Neural progenitor cell (in vitro differentiated cells): ENCODE data around the gene TBX10. TPM values are rescaled to one million over a fixed set of nuclear protein-coding genes. Genes with fewer than 3 reads are reported as not detected.

Source experiments
- DNase-seq: peaks from one replicate; pipeline ENCODE4 v3.0.0-alpha.2; 2016; ENCODE audit warnings: low spot score
- H2AFZ ChIP-seq: fragments of 200-600 bp; sonication (generic); replicated peaks from 2 replicates; pipeline ENCODE4 v1.6.1; 2016; ENCODE audit warnings: antibody characterized with exemption
- H3F3A ChIP-seq: fragments of 200-600 bp; sonication (generic); 2 replicates; pipeline ENCODE4 v1.6.1; 2016; ENCODE audit warnings: antibody characterized with exemption, low read depth
- H3K27ac ChIP-seq: fragments of 200-600 bp; sonication (generic); 2 replicates; pipeline ENCODE4 v1.5.1; 2016; ENCODE audit warnings: mild to moderate bottlenecking
- H3K27me3 ChIP-seq: fragments of 200-600 bp; sonication (generic); 2 replicates; pipeline ENCODE4 v1.6.1; 2016; ENCODE audit warnings: mild to moderate bottlenecking, moderate library complexity
- H3K36me3 ChIP-seq: fragments of 200-600 bp; sonication (generic); 2 replicates; pipeline ENCODE4 v1.5.1; 2016
- H3K4me1 ChIP-seq: fragments of 200-600 bp; sonication (generic); 2 replicates; pipeline ENCODE4 v1.6.1; 2016; ENCODE audit warnings: mixed run types
- H3K4me2 ChIP-seq: fragments of 200-600 bp; sonication (generic); 2 replicates; pipeline ENCODE4 v1.6.1; 2016
- H3K4me3 ChIP-seq: fragments of 200-600 bp; sonication (generic); 2 replicates; pipeline ENCODE4 v1.5.1; 2016
- H3K79me2 ChIP-seq: fragments of 200-600 bp; sonication (generic); 2 replicates; pipeline ENCODE4 v1.6.1; 2016; ENCODE audit warnings: low read depth
- H3K9ac ChIP-seq: fragments of 200-600 bp; sonication (generic); 2 replicates; pipeline ENCODE4 v1.6.1; 2016
- H3K9me3 ChIP-seq: fragments of 200-600 bp; sonication (generic); 2 replicates; pipeline ENCODE4 v1.5.1; 2016; ENCODE audit warnings: low read depth
- H4K20me1 ChIP-seq: fragments of 200-600 bp; sonication (generic); 2 replicates; pipeline ENCODE4 v1.6.1; 2016; ENCODE audit warnings: low read depth
- H3K27ac Mint-ChIP-seq: 3 replicates; pipeline ENCODE4 v1.8.0; 2021; ENCODE audit warnings: mixed read lengths
- H3K27me3 Mint-ChIP-seq: 2 replicates; pipeline ENCODE4 v1.8.0; 2022; ENCODE audit warnings: low read depth, mild to moderate bottlenecking, inconsistent platforms, moderate library complexity, mixed read lengths; ENCODE audit not compliant: insufficient read depth
- H3K36me3 Mint-ChIP-seq: 3 replicates; pipeline ENCODE4 v1.8.0; 2021; ENCODE audit warnings: mixed read lengths
- H3K4me1 Mint-ChIP-seq: 3 replicates; pipeline ENCODE4 v1.8.0; 2021; ENCODE audit warnings: mixed read lengths
- H3K4me3 Mint-ChIP-seq: 3 replicates; pipeline ENCODE4 v1.8.0; 2021; ENCODE audit warnings: mild to moderate bottlenecking, moderate library complexity, mixed read lengths
- H3K9me3 Mint-ChIP-seq: 3 replicates; pipeline ENCODE4 v1.8.0; 2020; ENCODE audit warnings: mixed read lengths
- CTCF ChIP-seq: fragments of 200-600 bp; sonication (generic); IDR thresholded peaks from 2 replicates; pipeline ENCODE4 v1.5.1; 2017; ENCODE audit warnings: antibody characterized with exemption, mild to moderate bottlenecking
- EZH2 ChIP-seq: fragments of 200-600 bp; sonication (generic); IDR thresholded peaks from 2 replicates; pipeline ENCODE4 v1.6.1; 2017; ENCODE audit warnings: antibody characterized with exemption, mild to moderate bottlenecking, moderate library complexity
- EZH2phosphoT487 ChIP-seq: fragments of 200-600 bp; sonication (generic); IDR thresholded peaks from 2 replicates; pipeline ENCODE4 v1.6.1; 2017; ENCODE audit warnings: antibody characterized with exemption
- total RNA-seq: library from RNA; depleted of rRNA; stranded (reverse); fragments of >200 nt; gene quantifications from 2 replicates; pipeline ENCODE4 v1.2.3, GENCODE V29; 2015; ENCODE audit warnings: low replicate concordance

TBX10 gene
- total RNA-seq, 1 donor from 2014 or later: not detected

- Histone ChIP-seq H3K9me3 (no peaks in the 10 kb centered on the region), H3K9ac (no peak overlapping the region), H3K79me2 (no peaks in the 10 kb centered on the region), H3K4me1 (no peaks in the 10 kb centered on the region), H3K4me3 (no peak overlapping the region), H3K36me3 (no peaks in the 10 kb centered on the region), H3K4me2 (no peak overlapping the region), H3F3A (no peaks in the 10 kb centered on the region), H3K27me3 (no peaks in the 10 kb centered on the region), H4K20me1 (no peaks in the 10 kb centered on the region), H2AFZ (no peak overlapping the region), H3K27ac (no peak overlapping the region)
- no peak for DNase-seq
- peaks cover 5% of the 10 kb centered on the region for H3K27me3 Mint-ChIP-seq
- H3K4me1 Mint-ChIP-seq: no peaks in the 10 kb centered on the region
- H3K9me3 Mint-ChIP-seq: peaks cover 6% of the 10 kb centered on the region
- no peak overlapping the region for H3K27ac Mint-ChIP-seq
- no peaks in the 10 kb centered on the region for H3K36me3 Mint-ChIP-seq
- TF ChIP-seq EZH2 (no peak), EZH2phosphoT487 (no peak), CTCF (no peak)
- H3K4me3 Mint-ChIP-seq: no peak overlapping the region
Observed at GRCh38 chr11:67673902-67674301, 34.3 kb upstream of the TBX10 start.

- DNase-seq: no peak
- no peaks in the 10 kb centered on the region for H3K79me2 ChIP-seq
- no peak overlapping the region for H3K4me3 ChIP-seq
- no peak overlapping the region for H3K27ac Mint-ChIP-seq
- H3K27me3 ChIP-seq: no peaks in the 10 kb centered on the region
- no peaks in the 10 kb centered on the region for H3K4me1 ChIP-seq
- H3K9ac ChIP-seq: no peak overlapping the region
- no peaks in the 10 kb centered on the region for H3K4me1 Mint-ChIP-seq
- no peak overlapping the region for H3K4me2 ChIP-seq
- no peak overlapping the region for H2AFZ ChIP-seq
- H3K27me3 Mint-ChIP-seq: peaks cover 5% of the 10 kb centered on the region
- no peaks in the 10 kb centered on the region for H3K9me3 ChIP-seq
- no peak for TF ChIP-seq EZH2
- TF ChIP-seq EZH2phosphoT487: no peak
- no peak for TF ChIP-seq CTCF
- H3K9me3 Mint-ChIP-seq: peaks cover 6% of the 10 kb centered on the region
- H3K27ac ChIP-seq: no peak overlapping the region
- H4K20me1 ChIP-seq: no peaks in the 10 kb centered on the region
- H3K36me3 Mint-ChIP-seq: no peaks in the 10 kb centered on the region
- H3F3A ChIP-seq: no peaks in the 10 kb centered on the region
- H3K36me3 ChIP-seq: no peaks in the 10 kb centered on the region
- H3K4me3 Mint-ChIP-seq: no peak overlapping the region
Observed at GRCh38 chr11:67673358-67673757, 33.8 kb upstream of the TBX10 start.

- Histone ChIP-seq H3K79me2 (no peaks in the 10 kb centered on the region), H3K4me1 (no peaks in the 10 kb centered on the region), H3K36me3 (no peaks in the 10 kb centered on the region), H3K9me3 (no peaks in the 10 kb centered on the region), H3K4me2 (no peak overlapping the region), H3F3A (no peaks in the 10 kb centered on the region), H3K27ac (no peak overlapping the region), H2AFZ (no peak overlapping the region), H3K27me3 (no peaks in the 10 kb centered on the region), H3K4me3 (no peak overlapping the region), H4K20me1 (no peaks in the 10 kb centered on the region), H3K9ac (no peak overlapping the region)
- Mint-ChIP-seq H3K27me3 (peaks cover 5% of the 10 kb centered on the region), H3K36me3 (no peaks in the 10 kb centered on the region), H3K9me3 (peaks cover 2% of the 10 kb centered on the region), H3K4me1 (no peaks in the 10 kb centered on the region), H3K27ac (no peak overlapping the region), H3K4me3 (no peak overlapping the region)
- no peak for DNase-seq
- TF ChIP-seq EZH2: no peak
- TF ChIP-seq CTCF: no peak
- TF ChIP-seq EZH2phosphoT487: no peak
Observed at GRCh38 chr11:67671211-67671520, 31.6 kb upstream of the TBX10 start.
